NAMALWA (cell line): ENCODE results near the gene SPECC1L.
"Not testable (repeated sequence)": the region's sequence is repeated elsewhere in the genome, so short reads cannot be mapped to it uniquely, and the experiment has no call there.

Experiments
- DNase-seq: peaks from one replicate; pipeline ENCODE4 v3.0.0-alpha.2; 2015; ENCODE audit warnings: low spot score

The SPECC1L gene

GRCh38 chr22:24245584-24246561 is 24.8 kb upstream of the SPECC1L start:
- not testable (repeated sequence) for DNase-seq

GRCh38 chr22:24247011-24247507 is 23.6 kb upstream of the SPECC1L start:
- DNase-seq = no peak

- DNase-seq = peak; percentile 65
Observed at GRCh38 chr22:24247564-24248344, 22.9 kb upstream of the SPECC1L start.

GRCh38 chr22:24248611-24249010 is 22.0 kb upstream of the SPECC1L start:
- not testable (repeated sequence) for DNase-seq

- not testable (repeated sequence) for DNase-seq
Observed at GRCh38 chr22:24249413-24249812, 21.2 kb upstream of the SPECC1L start.

GRCh38 chr22:24251286-24251685 is 19.3 kb upstream of the SPECC1L start:
- not testable (repeated sequence) for DNase-seq

GRCh38 chr22:24253126-24253525 is 17.5 kb upstream of the SPECC1L start:
- DNase-seq = not testable (repeated sequence)

- not testable (repeated sequence) for DNase-seq
Observed at GRCh38 chr22:24256136-24256535, 14.5 kb upstream of the SPECC1L start.

- DNase-seq = not testable (repeated sequence)
Observed at GRCh38 chr22:24256736-24257135, 13.9 kb upstream of the SPECC1L start.

GRCh38 chr22:24259459-24259858 is 11.2 kb upstream of the SPECC1L start:
- DNase-seq = peak; percentile 90

GRCh38 chr22:24262185-24262749 is 8.4 kb upstream of the SPECC1L start:
- not testable (repeated sequence) for DNase-seq

GRCh38 chr22:24263479-24263878 is 7.2 kb upstream of the SPECC1L start:
- DNase-seq = not testable (repeated sequence)

- DNase-seq = not testable (repeated sequence)
Observed at GRCh38 chr22:24264329-24264896, 6.2 kb upstream of the SPECC1L start.

GRCh38 chr22:24265734-24266133 is 4.9 kb upstream of the SPECC1L start:
- no peak for DNase-seq

- DNase-seq = not testable (repeated sequence)
Observed at GRCh38 chr22:24266495-24266894, 4.1 kb upstream of the SPECC1L start.

GRCh38 chr22:24271386-24271854 is 789 bp downstream of the SPECC1L start:
- no peak for DNase-seq

- not testable (repeated sequence) for DNase-seq
Observed at GRCh38 chr22:24273031-24273430, 2.4 kb downstream of the SPECC1L start.

GRCh38 chr22:24273906-24274305 is 3.3 kb downstream of the SPECC1L start:
- DNase-seq = not testable (repeated sequence)

- not testable (repeated sequence) for DNase-seq
Observed at GRCh38 chr22:24274696-24275405, 4.2 kb downstream of the SPECC1L start.

GRCh38 chr22:24280363-24280762 is 9.7 kb downstream of the SPECC1L start:
- DNase-seq = not testable (repeated sequence)

- no peak for DNase-seq
Observed at GRCh38 chr22:24282401-24282800, 11.8 kb downstream of the SPECC1L start.
